Measurements from ENCODE around the gene GRIN2C. TPM values are rescaled to one million over a fixed set of nuclear protein-coding genes. Genes with fewer than 3 reads are reported as not detected.

The GRIN2C gene
- total RNA-seq, 1 experiment from 2014 or later = 0.44 TPM

GRCh38 chr17:74877592-74878548, 18.2 kb upstream of the GRIN2C start:
- no peak overlapping the region for H3K18ac ChIP-seq (ENCODE audit: insufficient read length, low read depth, low read length)
- no peak overlapping the region; a peak in 1 of 7 replicates for H3K27ac Mint-ChIP-seq
- no peaks in the 10 kb centered on the region for H3K9me3 Mint-ChIP-seq

More at GRCh38 chr17:74877592-74878548, 18.2 kb upstream of the GRIN2C start:
- Histone ChIP-seq H2BK5ac (ENCODE audit: insufficient read length, low read length) (no peak overlapping the region), H4K8ac (replicated peaks; ENCODE audit: insufficient read length, low read depth, low read length) (no peak overlapping the region), H4K5ac (ENCODE audit: insufficient read length, low read depth, low read length) (no peak overlapping the region), H2AFZ (ENCODE audit: low read length) (no peak overlapping the region), H3T11ph (ENCODE audit: low read length) (no peak overlapping the region), H3K79me2 (ENCODE audit: insufficient read depth, low read length) (no peaks in the 10 kb centered on the region), H2BK15ac (ENCODE audit: low read depth, low read length) (no peak overlapping the region), H3K27ac (ENCODE audit: insufficient read length, low read depth, low read length) (no peak overlapping the region), H3K79me1 (ENCODE audit: insufficient read depth, low read depth, low read length, poor library complexity, severe bottlenecking) (no peaks in the 10 kb centered on the region), H2AK5ac (ENCODE audit: insufficient read length, low read length) (no peak overlapping the region), H3K4me2 (ENCODE audit: insufficient read depth, insufficient read length, low read length) (no peak overlapping the region), H3K56ac (ENCODE audit: insufficient read length, low read depth, low read length) (no peak overlapping the region), H2BK120ac (ENCODE audit: low read depth, low read length, poor library complexity, severe bottlenecking) (no peak overlapping the region), H3K4ac (ENCODE audit: low read depth, low read length) (no peak overlapping the region), H3K9ac (ENCODE audit: extremely low read depth, insufficient read length, low read length) (no peak overlapping the region), H3K14ac (ENCODE audit: insufficient read depth, low read length) (no peak overlapping the region; the same call in 1 of the 2 replicates), H2BK12ac (ENCODE audit: insufficient read length, low read depth, low read length) (no peak overlapping the region), H2BK20ac (ENCODE audit: low read depth, low read length, poor library complexity, severe bottlenecking) (no peak overlapping the region), H3K27me3 (ENCODE audit: insufficient read depth, low read length) (no peaks in the 10 kb centered on the region), H4K20me1 (ENCODE audit: control insufficient read depth, insufficient read depth, insufficient read length) (no peaks in the 10 kb centered on the region), H3K4me1 (ENCODE audit: insufficient read depth, low read length) (no peaks in the 10 kb centered on the region; the same call in 1 of the 2 replicates), H4K91ac (ENCODE audit: insufficient read length, low read depth, low read length) (no peak overlapping the region), H3K9me3 (ENCODE audit: control insufficient read depth, low read depth, low read length) (no peaks in the 10 kb centered on the region), H3K23me2 (ENCODE audit: insufficient read length, low read depth, low read length, poor library complexity, severe bottlenecking) (peaks cover 4% of the 10 kb centered on the region), H3K23ac (ENCODE audit: insufficient read length, low read depth, low read length) (no peak overlapping the region)
- Mint-ChIP-seq H3K4me1 (peaks cover 17 to 32% of the 10 kb centered on the region in 2 experiments), H3K36me3 (ENCODE audit: insufficient read depth in 1 of 3, low read depth in 3 of 3) (no peaks in the 10 kb centered on the region), H3K27me3 (ENCODE audit: low read depth) (peaks cover 29% of the 10 kb centered on the region), H3K4me3 (no peak overlapping the region; a peak in 1 of 5 replicates)
- no peak for DNase-seq
- WGBS (ENCODE audit: extremely low coverage, insufficient read length, low lambda C conversion rate) = no CpG with 5 or more reads among the region's 19 CpGs
- no peak for TF ChIP-seq CTCF (conservative IDR thresholded peaks at IDR 0.05)

Measured in H9 (cell line).